DND-41 (cell line): Measurements from ENCODE around the gene TALDO1.

Experiments used
- ATAC-seq: fragments of 200-7000 bp; cut with Tn5 transposase; 3 replicates; pipeline ENCODE4 v1.9.1; 2021; ENCODE audit warnings: low read depth; ENCODE audit not compliant: insufficient read depth
- DNase-seq: peaks from one replicate; pipeline ENCODE4 v3.0.0-alpha.2; 2020
- H2AFZ ChIP-seq: 2 replicates; pipeline ENCODE4 v1.6.0; 2012; ENCODE audit warnings: low read depth, low read length
- H3K27ac ChIP-seq: 2 replicates; pipeline ENCODE4 v1.5.1; 2012; ENCODE audit warnings: low read length, inconsistent platforms
- H3K27me3 ChIP-seq: fragments of 200-600 bp; sonication (generic); 2 replicates; pipeline ENCODE4 v1.6.0; 2012; ENCODE audit warnings: low read length, mild to moderate bottlenecking, inconsistent platforms; ENCODE audit not compliant: insufficient read depth, poor library complexity
- H3K36me3 ChIP-seq: 2 replicates; pipeline ENCODE4 v1.5.1; 2012; ENCODE audit warnings: low read length, inconsistent platforms; ENCODE audit not compliant: insufficient read depth
- H3K4me1 ChIP-seq: 2 replicates; pipeline ENCODE4 v1.5.1; 2012; ENCODE audit warnings: mild to moderate bottlenecking, low read length; ENCODE audit not compliant: insufficient read depth
- H3K4me2 ChIP-seq: 2 replicates; pipeline ENCODE4 v1.6.0; 2012; ENCODE audit warnings: mild to moderate bottlenecking, moderate library complexity, low read length, inconsistent platforms; ENCODE audit not compliant: insufficient read depth
- H3K4me3 ChIP-seq, 2 experiments: fragments of 200-600 bp in 1 of 2; shearing (Covaris generic) in 1 of 2; 2 replicates each; pipeline ENCODE4 v1.5.1; 2012 to 2016; ENCODE audit warnings: inconsistent platforms in 2 of 2, low read length in 2 of 2, mild to moderate bottlenecking in 2 of 2, low read depth in 1 of 2, moderate library complexity in 1 of 2
- H3K79me2 ChIP-seq: 2 replicates; pipeline ENCODE4 v1.6.0; 2012; ENCODE audit warnings: low read length, inconsistent platforms; ENCODE audit not compliant: insufficient read depth
- H3K9ac ChIP-seq: 2 replicates; pipeline ENCODE4 v1.6.0; 2012; ENCODE audit warnings: low read depth, mild to moderate bottlenecking, inconsistent platforms, low read length, moderate library complexity
- H3K9me3 ChIP-seq: 2 replicates; pipeline ENCODE4 v1.5.1; 2012; ENCODE audit warnings: low read length, moderate library complexity, mild to moderate bottlenecking, inconsistent platforms; ENCODE audit not compliant: insufficient read depth, severe bottlenecking
- H4K20me1 ChIP-seq: 2 replicates; pipeline ENCODE4 v1.6.0; 2012; ENCODE audit warnings: low read length; ENCODE audit not compliant: insufficient read depth
- EZH2 ChIP-seq: IDR thresholded peaks from 3 replicates; pipeline ENCODE4 v1.6.1; 2012; ENCODE audit warnings: borderline replicate concordance, low read depth, mild to moderate bottlenecking, moderate library complexity, low read length, inconsistent platforms; ENCODE audit not compliant: severe bottlenecking
- TF ChIP-seq, protein P1 (sequence below): IDR thresholded peaks from 2 replicates; pipeline ENCODE4 v1.5.1; 2012; ENCODE audit warnings: borderline replicate concordance, low read length, moderate library complexity, mild to moderate bottlenecking; ENCODE audit not compliant: poor library complexity, severe bottlenecking; ENCODE audit errors: extremely low read depth

TALDO1 gene

DNA sequence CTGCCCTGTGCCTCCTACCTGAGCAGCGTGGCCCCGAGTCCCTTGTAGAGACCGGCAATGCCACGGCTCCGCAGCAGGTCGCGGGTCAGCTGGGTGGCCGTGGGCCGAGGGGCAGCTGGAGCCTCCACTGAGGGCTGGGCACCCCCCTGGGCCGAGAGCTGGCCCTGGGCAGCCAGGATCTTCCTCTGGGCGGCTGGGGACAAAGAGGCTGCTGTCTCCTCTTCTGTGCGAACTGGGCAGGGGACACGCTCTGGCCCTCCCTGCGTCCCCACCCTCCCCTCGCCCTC lies 45.2 kb downstream of the TALDO1 start:
- Histone ChIP-seq H3K27me3 (no peaks in the 10 kb centered on the region), H3K36me3 (peaks cover 29% of the 10 kb centered on the region), H3K27ac (no peak overlapping the region), H3K4me1 (peaks cover 27% of the 10 kb centered on the region), H4K20me1 (peaks cover 39% of the 10 kb centered on the region), H3K79me2 (peaks cover 17% of the 10 kb centered on the region), H3K9ac (no peak overlapping the region), H3K4me2 (no peak overlapping the region), H3K9me3 (no peaks in the 10 kb centered on the region), H3K4me3 (no peak overlapping the region), H2AFZ (no peak overlapping the region)
- ATAC-seq (no peak), DNase-seq (no peak)
- TF ChIP-seq, protein P1, sequence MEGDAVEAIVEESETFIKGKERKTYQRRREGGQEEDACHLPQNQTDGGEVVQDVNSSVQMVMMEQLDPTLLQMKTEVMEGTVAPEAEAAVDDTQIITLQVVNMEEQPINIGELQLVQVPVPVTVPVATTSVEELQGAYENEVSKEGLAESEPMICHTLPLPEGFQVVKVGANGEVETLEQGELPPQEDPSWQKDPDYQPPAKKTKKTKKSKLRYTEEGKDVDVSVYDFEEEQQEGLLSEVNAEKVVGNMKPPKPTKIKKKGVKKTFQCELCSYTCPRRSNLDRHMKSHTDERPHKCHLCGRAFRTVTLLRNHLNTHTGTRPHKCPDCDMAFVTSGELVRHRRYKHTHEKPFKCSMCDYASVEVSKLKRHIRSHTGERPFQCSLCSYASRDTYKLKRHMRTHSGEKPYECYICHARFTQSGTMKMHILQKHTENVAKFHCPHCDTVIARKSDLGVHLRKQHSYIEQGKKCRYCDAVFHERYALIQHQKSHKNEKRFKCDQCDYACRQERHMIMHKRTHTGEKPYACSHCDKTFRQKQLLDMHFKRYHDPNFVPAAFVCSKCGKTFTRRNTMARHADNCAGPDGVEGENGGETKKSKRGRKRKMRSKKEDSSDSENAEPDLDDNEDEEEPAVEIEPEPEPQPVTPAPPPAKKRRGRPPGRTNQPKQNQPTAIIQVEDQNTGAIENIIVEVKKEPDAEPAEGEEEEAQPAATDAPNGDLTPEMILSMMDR = no peak
- no peak for TF ChIP-seq EZH2

DNA sequence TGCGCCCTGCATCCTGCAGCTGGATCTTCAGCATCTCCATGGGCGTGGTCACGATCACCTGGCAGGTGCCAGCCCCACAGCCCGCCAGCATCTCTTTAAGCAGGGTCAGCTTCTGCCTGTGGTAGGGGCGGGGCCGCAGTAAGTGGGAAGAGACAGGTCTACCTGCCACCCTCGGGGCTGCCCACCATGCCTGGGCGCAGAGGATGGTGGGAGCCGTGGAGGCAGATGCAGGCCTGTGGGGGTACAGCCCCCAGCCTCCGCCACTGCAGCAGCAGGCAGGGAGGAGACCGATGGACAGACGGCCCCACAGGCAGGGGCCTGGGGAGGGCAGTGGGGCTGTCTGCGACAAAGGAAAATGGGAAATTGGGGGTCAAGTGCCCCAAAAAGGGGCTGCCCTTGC lies 45.6 kb downstream of the TALDO1 start:
- peaks cover 39% of the 10 kb centered on the region for H4K20me1 ChIP-seq
- H3K36me3 ChIP-seq = peaks cover 29% of the 10 kb centered on the region
- H3K4me2 ChIP-seq = no peak overlapping the region
- ATAC-seq = no peak
- no peak for DNase-seq
- H2AFZ ChIP-seq = no peak overlapping the region
- H3K27me3 ChIP-seq = no peaks in the 10 kb centered on the region
- H3K4me3 ChIP-seq = no peak overlapping the region
- peaks cover 20% of the 10 kb centered on the region for H3K79me2 ChIP-seq
- no peak overlapping the region for H3K9ac ChIP-seq
- H3K27ac ChIP-seq = no peak overlapping the region
- H3K9me3 ChIP-seq = no peaks in the 10 kb centered on the region
- H3K4me1 ChIP-seq = peaks cover 31% of the 10 kb centered on the region
- TF ChIP-seq, protein P1 = no peak
- TF ChIP-seq EZH2 = no peak

DNA sequence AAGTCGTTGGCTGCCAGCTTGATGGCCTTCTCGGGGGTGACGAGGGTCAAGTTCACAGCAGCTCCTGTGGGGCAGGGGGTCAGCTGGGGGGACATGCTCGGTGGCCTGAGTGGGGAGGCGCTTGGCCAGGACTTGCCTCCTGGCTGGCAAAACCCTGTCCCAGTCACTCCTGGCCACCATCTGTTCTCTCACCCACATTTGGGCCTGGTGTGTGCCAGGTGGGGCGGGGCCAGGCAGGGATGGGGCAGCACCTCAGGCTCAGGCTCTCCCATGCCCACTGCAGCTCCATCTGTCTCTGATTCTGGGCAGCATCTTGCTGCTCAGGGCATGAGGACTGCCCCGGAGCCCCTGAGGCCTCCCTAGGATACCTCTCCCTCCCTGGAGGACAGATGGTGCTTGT lies 46.3 kb downstream of the TALDO1 start:
- TF ChIP-seq, protein P1 = no peak
- TF ChIP-seq EZH2 = no peak
- Histone ChIP-seq H2AFZ (no peak overlapping the region), H3K9ac (no peak overlapping the region), H3K79me2 (peaks cover 20% of the 10 kb centered on the region), H3K27ac (no peak overlapping the region), H3K36me3 (peaks cover 29% of the 10 kb centered on the region), H4K20me1 (peaks cover 43% of the 10 kb centered on the region), H3K4me2 (no peak overlapping the region), H3K4me1 (peaks cover 36% of the 10 kb centered on the region), H3K9me3 (no peaks in the 10 kb centered on the region), H3K4me3 (no peak overlapping the region), H3K27me3 (no peaks in the 10 kb centered on the region)
- DNase-seq (no peak), ATAC-seq (no peak)
